Neural crest cell (in vitro differentiated cells): Measurements from ENCODE around the gene BAHD1. TPM values are rescaled to one million over a fixed set of nuclear protein-coding genes. Genes with fewer than 3 reads are reported as not detected.

Experiments
- DNase-seq: peaks from one replicate; pipeline ENCODE4 v3.0.0; 2021; ENCODE audit warnings: low read depth, mixed read lengths, low spot score
- H3K27ac Mint-ChIP-seq: one replicate; pipeline ENCODE4 v1.8.0; 2021; ENCODE audit warnings: mild to moderate bottlenecking, mixed read lengths; ENCODE audit not compliant: unreplicated experiment
- H3K27me3 Mint-ChIP-seq: 2 replicates; pipeline ENCODE4 v1.8.0; 2021; ENCODE audit warnings: low read depth, mild to moderate bottlenecking, mixed read lengths
- H3K36me3 Mint-ChIP-seq: 2 replicates; pipeline ENCODE4 v1.8.0; 2021; ENCODE audit warnings: low read depth, mild to moderate bottlenecking, mixed read lengths
- H3K4me1 Mint-ChIP-seq: 2 replicates; pipeline ENCODE4 v1.8.0; 2021; ENCODE audit warnings: mixed read lengths
- H3K4me3 Mint-ChIP-seq: one replicate; pipeline ENCODE4 v1.8.0; 2021; ENCODE audit warnings: mild to moderate bottlenecking, mixed read lengths
- H3K9me3 Mint-ChIP-seq: 2 replicates; pipeline ENCODE4 v1.8.0; 2021; ENCODE audit warnings: mixed read lengths
- total RNA-seq: library from RNA; stranded (reverse); gene quantifications from 2 replicates; pipeline ENCODE4 v1.2.1, GENCODE V29; 2021
- TF ChIP-seq, protein P1 (sequence below): fragments of 200-600 bp; sonication (generic); conservative IDR thresholded peaks from 2 replicates; pipeline ENCODE4 v1.5.0; 2021; ENCODE audit warnings: antibody characterized with exemption, mild to moderate bottlenecking

Gene BAHD1
- total RNA-seq, 1 donor from 2014 or later = 25.6 TPM

DNA sequence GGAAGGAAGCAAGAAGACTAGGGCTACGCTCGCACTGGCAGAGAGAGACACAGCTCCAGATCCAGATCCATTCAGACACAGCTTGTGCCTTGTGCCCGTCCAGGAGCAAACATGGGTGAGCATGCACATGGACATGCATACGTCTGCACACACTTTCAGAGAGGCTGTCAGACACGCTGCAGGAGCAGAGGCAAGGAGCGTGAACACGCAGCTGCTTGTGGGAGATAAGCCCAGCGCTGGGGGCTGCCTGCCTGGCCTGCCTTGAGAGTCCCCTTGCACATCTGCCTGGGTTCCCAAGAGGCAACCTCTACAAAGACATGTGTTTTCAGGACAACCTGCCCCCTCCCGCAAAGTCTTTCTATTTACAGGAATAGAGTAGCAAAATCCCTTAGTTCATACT lies 13.6 kb upstream of the BAHD1 start:
- peaks cover 21% of the 10 kb centered on the region for H3K27me3 Mint-ChIP-seq
- H3K9me3 Mint-ChIP-seq = no peaks in the 10 kb centered on the region
- TF ChIP-seq, protein P1, sequence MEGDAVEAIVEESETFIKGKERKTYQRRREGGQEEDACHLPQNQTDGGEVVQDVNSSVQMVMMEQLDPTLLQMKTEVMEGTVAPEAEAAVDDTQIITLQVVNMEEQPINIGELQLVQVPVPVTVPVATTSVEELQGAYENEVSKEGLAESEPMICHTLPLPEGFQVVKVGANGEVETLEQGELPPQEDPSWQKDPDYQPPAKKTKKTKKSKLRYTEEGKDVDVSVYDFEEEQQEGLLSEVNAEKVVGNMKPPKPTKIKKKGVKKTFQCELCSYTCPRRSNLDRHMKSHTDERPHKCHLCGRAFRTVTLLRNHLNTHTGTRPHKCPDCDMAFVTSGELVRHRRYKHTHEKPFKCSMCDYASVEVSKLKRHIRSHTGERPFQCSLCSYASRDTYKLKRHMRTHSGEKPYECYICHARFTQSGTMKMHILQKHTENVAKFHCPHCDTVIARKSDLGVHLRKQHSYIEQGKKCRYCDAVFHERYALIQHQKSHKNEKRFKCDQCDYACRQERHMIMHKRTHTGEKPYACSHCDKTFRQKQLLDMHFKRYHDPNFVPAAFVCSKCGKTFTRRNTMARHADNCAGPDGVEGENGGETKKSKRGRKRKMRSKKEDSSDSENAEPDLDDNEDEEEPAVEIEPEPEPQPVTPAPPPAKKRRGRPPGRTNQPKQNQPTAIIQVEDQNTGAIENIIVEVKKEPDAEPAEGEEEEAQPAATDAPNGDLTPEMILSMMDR = no peak
- no peak overlapping the region for H3K27ac Mint-ChIP-seq
- DNase-seq = no peak
- H3K36me3 Mint-ChIP-seq = no peaks in the 10 kb centered on the region
- H3K4me1 Mint-ChIP-seq = peaks cover 4% of the 10 kb centered on the region
- no peak overlapping the region for H3K4me3 Mint-ChIP-seq

DNA sequence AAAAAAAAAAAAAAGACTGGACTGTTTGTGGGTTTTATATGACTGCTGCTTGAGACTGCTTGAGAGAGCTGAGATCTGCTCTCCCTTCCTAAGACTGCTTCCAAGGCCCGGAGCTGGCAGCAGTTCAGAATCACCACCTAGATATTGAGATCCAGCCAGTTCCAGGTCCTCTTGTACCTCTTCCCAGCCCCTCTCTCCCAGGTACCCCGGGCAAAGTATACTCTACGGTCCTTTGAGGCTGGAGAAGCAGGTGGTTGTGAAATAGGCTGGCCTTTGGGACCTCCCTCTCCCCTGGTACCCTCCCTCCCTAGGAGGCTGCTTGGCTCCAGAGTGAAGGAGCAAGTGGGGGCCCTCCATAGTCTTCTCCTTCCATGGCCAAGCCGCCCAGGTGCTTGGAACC lies 12.6 kb upstream of the BAHD1 start:
- Mint-ChIP-seq H3K9me3 (no peaks in the 10 kb centered on the region), H3K4me3 (no peak overlapping the region), H3K27me3 (peaks cover 31% of the 10 kb centered on the region), H3K36me3 (no peaks in the 10 kb centered on the region), H3K4me1 (peaks cover 4% of the 10 kb centered on the region), H3K27ac (no peak overlapping the region)
- no peak for DNase-seq
- TF ChIP-seq, protein P1 = no peak

DNA sequence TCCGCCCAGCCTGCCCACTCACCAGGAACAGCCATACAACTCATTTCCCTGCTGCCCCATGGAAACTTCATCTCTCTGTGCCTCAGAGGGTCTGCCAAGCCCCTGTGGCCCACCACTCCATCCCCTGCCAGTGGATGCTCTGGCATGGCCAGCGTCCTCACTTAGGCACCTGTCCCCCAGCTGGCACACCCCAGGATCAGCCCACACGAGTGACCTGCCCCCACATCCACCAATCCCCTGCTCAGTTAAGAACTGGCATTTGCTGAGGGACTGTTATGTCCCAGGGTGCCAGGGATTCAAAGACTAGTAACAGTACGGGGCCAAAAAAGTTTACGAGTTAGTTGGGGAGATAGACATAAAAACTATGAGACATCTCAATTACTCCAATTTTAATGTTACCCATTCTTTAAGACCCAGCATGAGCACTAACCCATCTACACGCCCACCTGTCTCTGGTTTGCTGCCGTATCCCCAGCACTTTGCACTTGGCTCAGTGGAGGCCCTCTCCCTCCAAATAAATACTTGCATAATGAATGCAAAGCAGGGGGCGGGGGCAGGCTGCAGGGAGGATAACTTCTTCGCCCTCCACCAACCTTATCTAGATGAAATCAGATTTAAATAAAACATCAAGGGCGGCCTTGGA lies 11.6 kb upstream of the BAHD1 start:
- peaks cover 41% of the 10 kb centered on the region for H3K27me3 Mint-ChIP-seq
- H3K27ac Mint-ChIP-seq = peak overlapping the region; percentile 4

DNA sequence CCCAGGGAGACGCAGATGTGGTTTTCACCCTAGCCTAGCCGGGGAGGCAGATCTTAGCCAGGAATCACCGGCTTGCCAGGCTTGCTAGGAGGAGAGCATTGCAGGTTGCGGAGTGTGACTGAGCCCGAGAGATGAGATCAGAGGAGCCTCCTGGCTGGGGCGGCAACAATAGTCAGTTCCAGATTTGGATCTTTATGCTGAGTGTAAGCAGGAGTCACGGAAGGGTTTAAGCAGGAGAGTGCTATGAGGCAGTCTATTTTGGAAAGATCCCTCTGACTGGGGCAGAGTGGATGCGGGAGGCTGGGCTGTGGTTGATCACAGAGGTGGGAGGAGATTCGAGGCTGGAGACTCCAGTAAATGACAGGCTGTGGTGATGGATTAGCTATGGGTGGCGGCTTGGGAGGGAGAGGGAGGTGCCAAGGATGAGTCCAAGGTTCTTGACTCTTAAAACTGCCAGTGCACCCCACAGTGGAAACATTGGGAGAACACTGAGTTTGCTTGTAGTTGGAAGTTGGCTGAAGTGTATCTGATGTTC lies 10.4 kb upstream of the BAHD1 start:
- Mint-ChIP-seq H3K4me1 (peaks cover 4% of the 10 kb centered on the region), H3K36me3 (no peaks in the 10 kb centered on the region), H3K9me3 (no peaks in the 10 kb centered on the region), H3K4me3 (no peak overlapping the region), H3K27me3 (peaks cover 52% of the 10 kb centered on the region), H3K27ac (no peak overlapping the region)
- TF ChIP-seq, protein P1 = no peak
- no peak for DNase-seq

More for the DNA sequence above, 11.6 kb upstream of the BAHD1 start:
- no peak for DNase-seq
- peaks cover 4% of the 10 kb centered on the region for H3K4me1 Mint-ChIP-seq
- no peaks in the 10 kb centered on the region for H3K9me3 Mint-ChIP-seq
- H3K4me3 Mint-ChIP-seq = no peak overlapping the region
- H3K36me3 Mint-ChIP-seq = no peaks in the 10 kb centered on the region
- TF ChIP-seq, protein P1 = no peak

DNA sequence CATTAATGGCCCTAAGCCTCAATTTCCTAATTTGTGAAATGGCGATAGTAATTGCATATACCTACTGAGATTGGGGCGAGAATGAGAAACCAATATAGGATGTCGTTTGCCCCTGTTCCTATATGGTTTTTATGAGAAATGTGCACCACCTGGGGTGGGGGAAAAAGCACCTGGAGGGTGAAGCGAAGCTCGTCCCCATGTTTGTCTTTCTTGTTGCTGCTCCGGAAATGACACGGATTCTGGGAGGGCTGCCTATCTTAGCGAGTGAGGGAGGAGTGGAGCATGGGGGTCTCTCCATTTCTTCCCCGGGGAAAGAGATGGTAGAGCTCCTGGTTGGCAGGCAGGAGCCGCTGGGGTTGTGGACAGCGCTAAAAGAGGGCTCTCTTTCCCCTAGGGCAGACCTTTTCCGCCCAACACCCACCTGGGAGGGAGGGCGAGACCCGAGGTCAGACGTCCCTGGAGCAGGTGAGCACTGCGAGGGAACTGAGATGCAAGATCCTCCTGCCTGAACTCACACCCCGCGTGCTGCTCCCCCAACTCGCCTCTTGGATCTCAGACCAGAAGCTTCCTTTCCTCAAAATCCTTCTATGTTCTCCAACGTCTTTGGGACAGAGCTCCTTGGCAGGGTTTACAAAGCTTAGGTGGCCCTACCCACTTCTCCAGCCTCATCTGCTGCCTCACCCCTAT lies 5.6 kb upstream of the BAHD1 start:
- no peak overlapping the region for H3K27ac Mint-ChIP-seq
- H3K9me3 Mint-ChIP-seq = no peaks in the 10 kb centered on the region
- TF ChIP-seq, protein P1 = no peak
- peak overlapping the region; percentile 54 for H3K4me3 Mint-ChIP-seq
- peaks cover 36% of the 10 kb centered on the region for H3K4me1 Mint-ChIP-seq
- peaks cover 88% of the 10 kb centered on the region for H3K27me3 Mint-ChIP-seq
- no peaks in the 10 kb centered on the region for H3K36me3 Mint-ChIP-seq
- no peak for DNase-seq
